GM21367 (cell line): Measurements from ENCODE around the gene RABGEF1.
"Not testable (repeated sequence)": the region's sequence is repeated elsewhere in the genome, so short reads cannot be mapped to it uniquely, and the experiment has no call there.

Source experiments
- ATAC-seq: cut with Tn5 transposase; IDR thresholded peaks from one replicate; pipeline ENCODE4 v1.9.1; 2021; ENCODE audit not compliant: unreplicated experiment

Gene RABGEF1

GRCh38 chr7:66740302-66740979 is at the start of gene RABGEF1:
TSS of gene RABGEF1 (plus strand) at chr7:66740733. CDS start at chr7:66771900, 31,167 bp downstream.
- ATAC-seq, result peak; percentile 73

- no peak for ATAC-seq
Observed at GRCh38 chr7:66693331-66693730, 47.2 kb upstream of the RABGEF1 start.

- no peak for ATAC-seq
Observed at GRCh38 chr7:66694286-66694685, 46.2 kb upstream of the RABGEF1 start.

- not testable (repeated sequence) for ATAC-seq
Observed at GRCh38 chr7:66695417-66695816, 45.1 kb upstream of the RABGEF1 start.

GRCh38 chr7:66696134-66696533 is 44.4 kb upstream of the RABGEF1 start:
- not testable (repeated sequence) for ATAC-seq

GRCh38 chr7:66696774-66697191 is 43.8 kb upstream of the RABGEF1 start:
- ATAC-seq, result no peak

GRCh38 chr7:66697449-66698438 is 42.8 kb upstream of the RABGEF1 start:
- ATAC-seq, result no peak

GRCh38 chr7:66698652-66699205 is 41.8 kb upstream of the RABGEF1 start:
- no peak for ATAC-seq

GRCh38 chr7:66699998-66700397 is 40.5 kb upstream of the RABGEF1 start:
- no peak for ATAC-seq

GRCh38 chr7:66700633-66701131 is 39.9 kb upstream of the RABGEF1 start:
- no peak for ATAC-seq

GRCh38 chr7:66707825-66708224 is 32.7 kb upstream of the RABGEF1 start:
- no peak for ATAC-seq

- not testable (repeated sequence) for ATAC-seq
Observed at GRCh38 chr7:66710752-66711151, 29.8 kb upstream of the RABGEF1 start.

- no peak for ATAC-seq
Observed at GRCh38 chr7:66713687-66714086, 26.8 kb upstream of the RABGEF1 start.

GRCh38 chr7:66716634-66717033 is 23.9 kb upstream of the RABGEF1 start:
- not testable (repeated sequence) for ATAC-seq

- no peak for ATAC-seq
Observed at GRCh38 chr7:66720561-66720960, 20.0 kb upstream of the RABGEF1 start.

- no peak for ATAC-seq
Observed at GRCh38 chr7:66725843-66726242, 14.7 kb upstream of the RABGEF1 start.

GRCh38 chr7:66727058-66727457 is 13.5 kb upstream of the RABGEF1 start:
- ATAC-seq, result no peak

- no peak for ATAC-seq
Observed at GRCh38 chr7:66728571-66728970, 12.0 kb upstream of the RABGEF1 start.

GRCh38 chr7:66729274-66729673 is 11.3 kb upstream of the RABGEF1 start:
- no peak for ATAC-seq

- no peak for ATAC-seq
Observed at GRCh38 chr7:66731986-66732385, 8.5 kb upstream of the RABGEF1 start.

GRCh38 chr7:66732439-66732838 is 8.1 kb upstream of the RABGEF1 start:
- no peak for ATAC-seq
